ENCODE measurements around the gene ICA1.

ICA1 gene

DNA sequence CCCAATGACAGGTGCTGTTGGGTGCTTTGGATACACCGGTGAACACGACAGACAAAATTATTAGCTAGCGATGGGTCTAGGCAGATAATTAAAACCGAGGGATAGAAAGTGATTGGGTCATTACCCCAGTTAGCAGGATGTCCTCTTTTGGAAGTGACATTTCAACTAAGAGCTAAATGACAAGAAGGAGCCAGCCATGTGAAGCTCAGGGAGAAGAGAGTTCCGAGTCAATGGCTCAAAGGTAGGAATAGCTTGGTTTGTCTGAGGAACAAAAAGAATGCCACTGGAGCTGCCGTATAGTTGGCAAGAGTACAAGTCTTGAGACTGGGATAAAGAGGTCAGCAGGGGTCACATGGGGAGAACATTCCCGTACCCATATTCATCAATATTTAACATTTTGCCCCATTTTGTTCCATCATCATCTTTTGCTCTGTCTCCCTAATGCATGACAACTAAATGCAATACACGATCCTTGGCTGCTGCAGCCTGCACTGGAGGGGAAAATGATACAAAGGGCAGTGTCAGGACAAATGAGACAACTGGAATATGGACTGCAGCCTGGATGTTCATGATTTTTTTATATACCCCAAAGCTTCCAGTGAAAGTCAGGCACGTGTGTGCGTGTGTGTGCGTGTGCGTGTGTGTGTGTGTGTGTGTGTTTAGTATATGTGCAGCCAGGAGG, 115.7 kb downstream of the ICA1 start:
- DNase-seq (ENCODE audit: extremely low read depth, low read depth), result no peak
- TF ChIP-seq, protein P1, sequence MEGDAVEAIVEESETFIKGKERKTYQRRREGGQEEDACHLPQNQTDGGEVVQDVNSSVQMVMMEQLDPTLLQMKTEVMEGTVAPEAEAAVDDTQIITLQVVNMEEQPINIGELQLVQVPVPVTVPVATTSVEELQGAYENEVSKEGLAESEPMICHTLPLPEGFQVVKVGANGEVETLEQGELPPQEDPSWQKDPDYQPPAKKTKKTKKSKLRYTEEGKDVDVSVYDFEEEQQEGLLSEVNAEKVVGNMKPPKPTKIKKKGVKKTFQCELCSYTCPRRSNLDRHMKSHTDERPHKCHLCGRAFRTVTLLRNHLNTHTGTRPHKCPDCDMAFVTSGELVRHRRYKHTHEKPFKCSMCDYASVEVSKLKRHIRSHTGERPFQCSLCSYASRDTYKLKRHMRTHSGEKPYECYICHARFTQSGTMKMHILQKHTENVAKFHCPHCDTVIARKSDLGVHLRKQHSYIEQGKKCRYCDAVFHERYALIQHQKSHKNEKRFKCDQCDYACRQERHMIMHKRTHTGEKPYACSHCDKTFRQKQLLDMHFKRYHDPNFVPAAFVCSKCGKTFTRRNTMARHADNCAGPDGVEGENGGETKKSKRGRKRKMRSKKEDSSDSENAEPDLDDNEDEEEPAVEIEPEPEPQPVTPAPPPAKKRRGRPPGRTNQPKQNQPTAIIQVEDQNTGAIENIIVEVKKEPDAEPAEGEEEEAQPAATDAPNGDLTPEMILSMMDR (IDR thresholded peaks at IDR 0.05; ENCODE audit: low read depth, low read length), result no peak

DNA sequence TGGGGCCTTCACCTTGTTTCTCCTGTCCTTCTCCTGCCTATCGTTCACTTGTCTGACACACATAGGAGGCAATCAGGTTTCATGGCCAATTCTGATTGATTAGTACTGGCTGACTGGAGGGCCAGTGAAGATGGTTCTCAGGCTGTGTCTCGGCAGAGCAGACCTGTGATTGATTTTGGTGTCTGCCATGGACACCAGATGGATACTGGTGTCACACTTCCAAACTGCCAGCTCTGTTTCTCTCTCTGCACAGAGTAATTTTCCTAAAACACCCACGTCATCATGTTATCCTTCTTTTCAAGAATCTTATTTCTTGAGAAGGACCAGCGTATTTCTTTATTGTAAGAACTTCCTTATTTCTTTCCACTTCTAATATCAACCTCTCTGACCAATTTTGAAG, 117.1 kb downstream of the ICA1 start:
- TF ChIP-seq, protein P1 (IDR thresholded peaks at IDR 0.05; ENCODE audit: low read depth, low read length), result no peak
- DNase-seq (ENCODE audit: extremely low read depth, low read depth), result no peak

DNA sequence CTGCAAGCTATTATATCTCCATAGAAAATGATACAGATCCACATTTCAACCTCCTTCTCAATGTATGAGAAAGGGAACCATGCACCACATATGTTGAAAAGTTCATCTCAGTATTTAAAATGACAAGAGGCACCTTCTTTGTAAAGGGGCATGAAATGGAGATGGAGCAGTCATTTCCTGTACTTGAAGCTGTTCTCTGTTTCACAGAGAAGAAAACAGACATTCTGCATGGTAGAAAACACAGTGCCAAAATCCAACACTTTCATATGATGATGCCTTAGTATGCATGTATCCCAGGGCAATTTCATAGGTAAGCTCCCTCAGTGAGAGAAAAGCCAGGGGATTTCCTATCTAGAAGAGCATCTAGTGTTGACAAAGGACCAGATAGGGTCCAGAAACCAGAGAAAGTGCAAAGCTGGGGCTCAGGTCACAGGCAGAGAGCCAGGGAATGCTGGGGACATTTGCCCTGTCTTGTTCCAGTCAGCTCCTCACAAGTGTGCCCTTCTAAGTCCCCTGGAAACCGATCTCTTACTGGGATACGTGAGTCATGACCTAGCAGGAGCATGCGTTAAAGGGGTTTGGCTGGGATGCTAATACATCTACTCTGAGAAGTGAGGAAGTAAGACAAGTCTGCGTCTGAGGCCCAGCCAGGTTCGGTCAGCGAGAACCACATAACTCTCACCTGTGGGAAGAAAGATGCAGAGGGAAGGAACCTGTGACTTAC, 118.7 kb downstream of the ICA1 start:
- DNase-seq (ENCODE audit: extremely low read depth, low read depth), result no peak
- TF ChIP-seq, protein P1 (IDR thresholded peaks at IDR 0.05; ENCODE audit: low read depth, low read length), result no peak

DNA sequence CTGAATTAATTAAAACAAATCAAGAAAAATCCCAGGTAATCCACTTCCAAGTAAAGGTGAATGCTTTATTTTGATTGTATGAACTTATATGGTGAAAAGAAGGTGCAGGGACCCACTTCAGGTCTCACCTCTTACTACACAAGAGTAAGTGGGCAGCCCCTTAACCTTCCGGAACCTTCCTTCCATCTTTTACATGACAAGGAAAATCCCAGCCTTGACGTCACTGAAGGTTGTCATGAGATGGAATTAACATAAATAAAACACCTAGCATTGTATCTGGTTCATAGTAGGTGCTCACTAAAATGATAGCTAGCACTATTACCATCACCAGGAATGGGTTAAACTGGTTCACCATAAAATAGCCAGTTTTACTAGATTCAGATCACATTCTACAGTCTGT, 119.5 kb downstream of the ICA1 start:
- TF ChIP-seq, protein P1 (IDR thresholded peaks at IDR 0.05; ENCODE audit: low read depth, low read length), result no peak
- DNase-seq (ENCODE audit: extremely low read depth, low read depth), result no peak

DNA sequence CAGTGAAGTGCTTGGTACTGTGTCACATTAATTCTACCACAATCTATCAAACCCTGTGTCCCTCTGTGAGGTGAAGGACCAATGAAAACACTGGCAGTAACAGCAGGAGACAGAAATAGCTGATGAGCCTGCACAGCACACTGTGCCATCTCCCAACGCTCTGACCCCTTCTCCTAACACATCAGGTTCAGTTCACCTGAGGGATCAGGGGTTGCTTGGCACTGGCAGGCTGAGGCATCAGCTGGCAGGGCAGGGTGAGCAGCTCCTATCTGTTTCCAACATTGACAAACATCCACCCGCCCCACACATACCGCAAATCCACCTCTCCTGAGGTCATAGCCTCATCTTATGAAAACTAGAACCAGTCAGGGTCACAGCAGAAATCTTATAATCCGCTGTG, 120.9 kb downstream of the ICA1 start:
- TF ChIP-seq, protein P1 (IDR thresholded peaks at IDR 0.05; ENCODE audit: low read depth, low read length), result no peak

DNA sequence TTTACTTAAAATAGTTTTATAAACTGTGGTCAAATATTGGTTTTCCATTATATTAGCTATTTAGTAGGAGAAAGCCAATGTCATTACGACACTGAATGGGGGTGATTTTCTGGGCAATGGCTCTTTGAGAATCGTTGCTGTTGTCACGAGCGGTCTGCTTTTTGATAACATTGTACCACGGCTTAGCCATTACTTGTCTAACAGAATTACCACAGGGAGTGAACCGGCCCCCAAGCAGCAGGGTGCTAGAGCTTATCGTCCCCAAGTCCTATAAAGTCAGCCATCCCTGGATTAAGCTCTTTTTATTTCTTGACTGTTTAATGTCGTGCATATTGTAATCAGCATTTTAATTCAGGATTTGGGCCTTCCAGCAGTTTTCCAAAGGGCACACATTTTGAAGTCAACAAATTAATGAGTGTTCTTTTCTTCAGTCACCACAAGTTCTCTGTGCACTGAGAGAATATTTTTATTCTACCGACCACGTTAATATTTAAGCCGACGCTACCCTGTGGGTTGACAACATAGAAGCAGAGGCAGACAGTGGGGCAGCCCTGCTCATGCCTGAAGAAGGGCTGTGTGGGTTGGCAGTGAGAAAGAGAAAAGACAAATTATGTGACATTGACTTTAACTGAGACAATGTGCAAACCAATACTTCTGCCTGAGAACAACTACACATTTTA, 125.8 kb downstream of the ICA1 start:
- TF ChIP-seq, protein P1 (IDR thresholded peaks at IDR 0.05; ENCODE audit: low read depth, low read length), result no peak
- DNase-seq (ENCODE audit: extremely low read depth, low read depth), result no peak

More for the DNA sequence above, 120.9 kb downstream of the ICA1 start:
- no peak for DNase-seq (ENCODE audit: extremely low read depth, low read depth)

DNA sequence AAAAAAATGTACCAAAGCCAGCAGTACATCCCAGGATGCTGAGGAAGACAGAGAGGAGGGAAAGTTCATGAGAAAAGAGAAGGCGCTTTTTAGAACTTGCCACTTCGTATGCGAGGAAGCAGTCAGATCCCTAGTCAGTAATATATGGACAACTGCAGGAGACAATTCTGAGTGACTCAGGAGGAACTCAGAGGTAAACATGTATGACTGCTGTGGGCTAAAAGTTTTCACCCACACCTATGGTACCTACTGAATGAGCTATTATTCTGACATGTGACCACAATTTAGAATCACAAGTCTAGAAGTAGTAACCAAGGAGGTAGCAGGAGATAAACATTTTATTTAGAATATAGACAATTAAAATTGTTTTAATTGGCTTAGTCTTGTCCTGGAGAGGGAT, 126.5 kb downstream of the ICA1 start:
- TF ChIP-seq, protein P1 (IDR thresholded peaks at IDR 0.05; ENCODE audit: low read depth, low read length), result no peak
- no peak for DNase-seq (ENCODE audit: extremely low read depth, low read depth)
